Tibial nerve (tissue), 4 donors: Measurements from ENCODE around the gene PTOV1. TPM values are rescaled to one million over a fixed set of nuclear protein-coding genes. Genes with fewer than 3 reads are reported as not detected.

Experiments used
- DNase-seq, 2 donors: peaks; one replicate each; pipeline ENCODE4 v3.0.0-alpha.2; 2019; ENCODE audit warnings: low spot score in 2 of 2
- H3K27ac ChIP-seq, 4 donors: fragments of 200-600 bp; sonication (generic) in 3 of 4; one replicate each; pipeline ENCODE4 v1.5.1; 2017 to 2019; ENCODE audit warnings: mild to moderate bottlenecking in 1 of 4
- H3K27me3 ChIP-seq, 2 donors: fragments of 200-600 bp; sonication (generic) in 1 of 2; one replicate each; pipeline versions ENCODE4 v1.5.1 to v1.6.0; 2017 to 2019
- H3K36me3 ChIP-seq, 3 donors: fragments of 200-600 bp; sonication (generic); one replicate each; pipeline ENCODE4 v1.5.1; 2018 to 2019
- H3K4me1 ChIP-seq, 4 donors: fragments of 200-600 bp; sonication (generic) in 3 of 4; one replicate each; pipeline ENCODE4 v1.5.1; 2017 to 2019
- H3K4me3 ChIP-seq, 4 donors: fragments of 200-600 bp; sonication (generic) in 3 of 4; one replicate each; pipeline ENCODE4 v1.5.1; 2017 to 2019; ENCODE audit warnings: mild to moderate bottlenecking in 1 of 4, moderate library complexity in 1 of 4
- H3K9me3 ChIP-seq, 4 donors: fragments of 200-600 bp; sonication (generic) in 3 of 4; one replicate each; pipeline ENCODE4 v1.5.1; 2017 to 2019
- CTCF ChIP-seq, 5 experiments: fragments of 200-600 bp in 3 of 5; fragments of 450-650 bp in 2 of 5; sonication (generic) in 3 of 5; IDR thresholded peaks; one replicate each; pipeline ENCODE4 v1.5.1; 2016 to 2019; ENCODE audit warnings: antibody characterized with exemption in 5 of 5, mild to moderate bottlenecking in 3 of 5, moderate library complexity in 2 of 5
- EP300 ChIP-seq, 2 donors: sonication (generic); formaldehyde crosslinking; IDR thresholded peaks; one replicate each; pipeline ENCODE4 v1.6.1; 2017; ENCODE audit warnings: antibody characterized with exemption in 2 of 2, mild to moderate bottlenecking in 1 of 2
- POLR2A ChIP-seq, 2 donors: fragments of 450-650 bp; IDR thresholded peaks; one replicate each; pipeline ENCODE4 v1.6.1; 2017; ENCODE audit warnings: antibody characterized with exemption in 2 of 2, mild to moderate bottlenecking in 2 of 2, moderate library complexity in 2 of 2
- WGBS, 2 donors: methylation state at CpG; one replicate each; pipeline ENCODE4 v1.1.5; 2018; 5-methylcytosine and 5-hydroxymethylcytosine counted together
- total RNA-seq, 4 donors: library from RNA; depleted of rRNA; stranded (reverse); fragments of >200 nt; gene quantifications; one replicate each; pipeline ENCODE4 v1.1.0, GENCODE V29; 2016

Gene PTOV1
- total RNA-seq, 4 donors from 2014 or later: 75.6 to 113 (median 91.9) TPM

DNA sequence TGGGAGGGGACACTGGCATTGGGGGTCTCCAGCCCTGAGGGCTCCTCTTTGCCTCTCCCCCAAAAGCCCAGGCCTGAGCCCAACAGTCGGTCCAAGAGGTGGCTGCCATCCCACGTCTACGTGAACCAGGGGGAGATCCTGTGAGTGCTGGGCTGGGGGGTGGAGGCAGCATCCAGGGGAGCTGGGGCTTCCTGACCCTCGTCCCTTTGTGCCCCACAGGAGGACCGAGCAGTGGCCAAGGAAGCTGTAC is 6.8 kb downstream of the PTOV1 start:
- DNase-seq: peak in 1 of 2 donors; percentile 13
- Histone ChIP-seq H3K36me3 (peaks cover 0 to 86% (median 4%) of the 10 kb centered on the region in 3 donors), H3K27me3 (no peaks in the 10 kb centered on the region), H3K4me1 (peaks cover 0 to 83% (median 19%) of the 10 kb centered on the region in 4 donors), H3K4me3 (no peak overlapping the region), H3K27ac (peak overlapping the region in 3 of 4 donors; percentile 56 to 86 (median 85)), H3K9me3 (no peaks in the 10 kb centered on the region)
- 81 to 95% methylated on average over 4 to 5 of the region's 5 CpGs for WGBS, 2 donors
- TF ChIP-seq CTCF (IDR thresholded peaks at IDR 0.05) (no peak), POLR2A (IDR thresholded peaks at IDR 0.05) (no peak), EP300 (IDR thresholded peaks at IDR 0.05) (no peak)

DNA sequence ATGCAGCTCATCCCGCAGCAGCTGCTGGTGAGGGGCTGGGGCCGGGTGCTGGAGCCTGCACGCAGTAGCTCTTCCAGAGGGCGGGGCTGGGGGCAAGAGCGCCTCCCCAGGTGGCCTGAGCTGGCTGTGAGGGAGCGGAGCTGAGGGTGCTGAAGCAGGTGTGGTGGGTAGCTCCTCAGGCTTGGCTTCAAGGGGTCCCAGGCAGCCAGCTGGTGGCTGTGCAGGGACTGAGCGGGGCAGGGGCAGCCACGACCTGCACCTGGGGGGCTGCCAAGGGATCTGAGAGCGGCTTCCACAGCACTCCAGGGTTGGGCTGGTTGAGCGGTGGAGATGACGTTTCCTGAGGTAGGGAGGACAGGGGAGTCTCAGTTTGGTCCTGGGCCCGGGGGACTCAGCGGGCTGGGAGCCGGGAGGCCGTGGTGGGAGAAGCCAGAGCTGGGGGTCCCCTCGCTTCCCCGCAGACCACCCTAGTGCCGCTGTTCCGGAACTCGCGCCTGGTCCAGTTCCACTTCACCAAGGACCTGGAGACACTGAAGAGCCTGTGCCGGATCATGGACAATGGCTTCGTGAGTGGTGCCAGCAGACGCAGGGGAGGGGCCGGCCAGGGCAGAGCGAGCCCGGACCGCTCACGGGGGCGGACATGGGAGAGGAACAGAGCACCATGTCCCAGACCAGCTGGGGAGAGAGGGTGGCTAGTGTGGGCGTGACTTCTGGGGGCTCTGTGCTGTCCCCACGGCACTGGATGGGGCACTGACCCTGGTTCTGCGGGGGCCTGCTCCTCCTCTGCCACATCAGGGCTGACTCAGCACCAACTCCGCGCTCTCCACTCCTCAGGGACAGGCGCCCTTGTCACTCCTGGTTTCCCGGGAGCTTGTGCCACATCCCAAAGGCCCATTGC is 7.4 kb downstream of the PTOV1 start:
- DNase-seq: peak in 1 of 2 donors; percentile 14
- Histone ChIP-seq H3K9me3 (no peaks in the 10 kb centered on the region), H3K4me3 (no peak overlapping the region), H3K27ac (peak overlapping the region; percentile 18 to 86 (median 70)), H3K27me3 (no peaks in the 10 kb centered on the region), H3K4me1 (peaks cover 0 to 81% (median 14%) of the 10 kb centered on the region in 4 donors), H3K36me3 (peaks cover 0 to 92% (median 4%) of the 10 kb centered on the region in 3 donors)
- 69 to 72% methylated on average over 28 to 31 of the region's 37 CpGs for WGBS, 2 donors
- TF ChIP-seq EP300 (IDR thresholded peaks at IDR 0.05) (peak in 1 of 2 donors; percentile 50), POLR2A (IDR thresholded peaks at IDR 0.05) (no peak), CTCF (IDR thresholded peaks at IDR 0.05) (no peak)

DNA sequence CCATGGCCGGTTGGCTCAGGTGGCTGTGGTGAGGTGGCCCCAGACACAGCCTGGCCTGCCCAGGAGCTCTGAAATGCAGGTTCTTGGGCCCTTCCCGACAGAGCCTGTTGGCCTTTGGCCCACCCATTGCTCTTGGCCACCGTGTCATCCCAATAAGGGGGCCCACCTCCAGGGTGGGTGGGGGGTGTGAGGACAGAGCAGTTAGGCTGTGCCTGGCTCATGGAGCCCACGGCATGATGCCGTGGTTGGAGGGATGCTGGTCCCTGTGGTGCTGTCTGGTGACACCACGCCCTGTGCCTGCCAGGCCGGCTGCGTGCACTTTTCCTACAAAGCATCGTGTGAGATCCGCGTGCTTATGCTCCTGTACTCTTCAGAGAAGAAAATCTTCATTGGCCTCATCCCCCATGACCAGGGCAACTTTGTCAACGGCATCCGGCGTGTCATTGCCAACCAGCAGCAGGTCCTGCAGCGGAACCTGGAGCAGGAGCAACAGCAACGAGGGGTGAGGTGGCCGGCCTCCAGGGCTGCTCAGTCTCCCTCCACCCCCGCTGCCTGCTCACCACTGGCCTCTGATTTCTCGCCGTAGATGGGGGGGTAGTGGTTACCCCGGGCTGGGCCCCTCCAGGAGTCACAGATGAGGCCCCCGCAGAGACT is 8.8 kb downstream of the PTOV1 start:
- 76 to 79% methylated on average over 20 to 22 of the region's 22 CpGs for WGBS, 2 donors
- Histone ChIP-seq H3K36me3 (peaks cover 0 to 97% (median 4%) of the 10 kb centered on the region in 3 donors), H3K9me3 (no peaks in the 10 kb centered on the region), H3K27me3 (no peaks in the 10 kb centered on the region), H3K4me1 (peaks cover 0 to 74% (median 11%) of the 10 kb centered on the region in 4 donors), H3K4me3 (no peak overlapping the region), H3K27ac (peak overlapping the region in 3 of 4 donors; percentile 77 to 86 (median 85))
- no peak for DNase-seq
- TF ChIP-seq CTCF (IDR thresholded peaks at IDR 0.05): no peak
- no peak for TF ChIP-seq EP300 (IDR thresholded peaks at IDR 0.05)
- no peak for TF ChIP-seq POLR2A (IDR thresholded peaks at IDR 0.05)

DNA sequence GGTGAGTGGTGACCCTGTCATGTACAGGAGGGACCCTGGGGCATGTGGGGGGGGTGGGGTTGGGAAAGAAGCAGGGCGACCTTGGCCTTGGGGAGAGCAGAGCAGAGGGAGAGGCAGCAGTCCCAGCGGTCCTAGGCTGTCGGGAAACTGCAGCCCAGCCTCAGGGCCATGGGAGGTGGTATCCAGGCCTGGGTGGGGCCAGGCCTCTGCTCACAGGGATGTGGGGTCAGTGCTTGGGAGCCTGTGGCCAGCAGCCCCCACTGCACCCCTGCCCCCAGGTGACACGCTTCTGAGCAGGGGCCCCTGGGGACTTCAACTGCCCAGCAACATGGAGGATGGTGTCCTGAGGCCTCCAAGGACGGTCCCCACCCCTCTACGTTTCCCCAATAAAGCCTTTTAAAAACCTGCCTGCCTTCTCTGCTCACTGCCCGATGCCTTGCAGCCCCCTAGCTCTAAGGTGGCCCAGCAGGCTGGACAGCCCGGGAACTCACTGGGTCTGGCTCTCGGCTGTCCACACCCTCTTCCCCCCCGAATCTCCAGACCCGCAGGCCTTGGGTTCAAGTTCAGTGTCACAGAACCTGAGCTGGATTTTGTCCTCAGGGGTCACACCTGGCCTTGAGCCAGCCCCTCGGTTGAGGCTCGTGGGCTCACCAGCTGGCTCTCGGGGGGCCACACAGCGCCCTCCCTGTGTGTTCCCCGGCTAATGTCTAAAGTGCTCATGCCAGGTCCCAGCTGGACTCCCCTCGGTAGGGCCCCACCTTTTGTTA is 9.6 kb downstream of the PTOV1 start:
- no peaks in the 10 kb centered on the region for H3K9me3 ChIP-seq
- whole genome bisulfite sequencing, 2 donors: 57 to 60% methylated on average over 14 to 16 of the region's 17 CpGs
- DNase-seq: peak in 1 of 2 donors; percentile 13
- peaks cover 0 to 90% (median 4%) of the 10 kb centered on the region in 3 donors for H3K36me3 ChIP-seq
- peak overlapping the region in 1 of 4 donors; percentile 32 for H3K4me3 ChIP-seq
- no peaks in the 10 kb centered on the region for H3K27me3 ChIP-seq
- TF ChIP-seq EP300 (IDR thresholded peaks at IDR 0.05): no peak
- TF ChIP-seq CTCF (IDR thresholded peaks at IDR 0.05): no peak
- TF ChIP-seq POLR2A (IDR thresholded peaks at IDR 0.05): no peak
- H3K4me1 ChIP-seq: peaks cover 0 to 75% (median 15%) of the 10 kb centered on the region in 4 donors
- peak overlapping the region; percentile 76 to 86 (median 81) for H3K27ac ChIP-seq
